Measurements from ENCODE around the gene ABCA1.
"Not testable (repeated sequence)": the region's sequence is repeated elsewhere in the genome, so short reads cannot be mapped to it uniquely, and the experiment has no call there.

ABCA1 gene

DNA sequence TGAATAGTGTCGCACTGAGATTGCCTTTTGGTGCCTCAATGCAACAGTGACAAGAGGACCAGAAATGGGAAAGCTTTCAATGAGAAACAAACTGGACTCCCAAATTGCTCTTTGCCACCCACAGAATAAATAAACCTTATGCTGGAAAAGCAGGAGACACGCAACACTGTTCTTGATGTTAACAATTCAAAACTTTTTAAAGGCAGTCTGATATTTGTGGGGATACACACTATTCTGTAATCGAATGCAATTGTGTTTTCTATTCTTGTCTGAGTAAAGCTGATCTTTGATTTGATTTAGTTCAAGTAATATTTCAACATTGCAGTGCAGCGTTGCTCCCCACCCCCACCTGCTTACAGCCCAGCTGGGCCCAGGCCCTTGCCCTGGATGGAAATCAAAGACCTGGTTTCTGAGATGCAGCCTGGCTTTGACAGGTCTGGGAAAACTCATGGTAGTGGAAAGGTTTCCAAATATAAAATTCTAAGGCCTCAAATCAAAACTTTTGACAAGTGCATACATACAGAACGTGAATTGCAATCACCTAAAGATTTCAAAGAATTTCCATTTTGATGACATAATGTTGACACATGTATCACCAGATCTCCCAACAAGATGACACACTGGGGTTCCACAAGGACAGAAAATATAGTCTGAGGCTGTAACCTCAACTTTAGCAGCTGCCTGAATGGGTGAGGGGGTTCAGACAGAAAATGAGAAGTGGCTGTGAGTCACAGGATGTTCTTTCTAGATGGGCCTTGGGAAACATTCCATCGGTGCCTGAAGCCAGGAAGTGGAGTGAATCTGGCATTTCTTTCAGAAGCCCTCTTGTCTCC lies 55.1 kb downstream of the ABCA1 start:
- DNase-seq (ENCODE audit: low spot score): no peak

GRCh38 chr9:104871961-104872527 lies 55.9 kb downstream of the ABCA1 start:
- no peak for DNase-seq (ENCODE audit: low spot score)

DNA sequence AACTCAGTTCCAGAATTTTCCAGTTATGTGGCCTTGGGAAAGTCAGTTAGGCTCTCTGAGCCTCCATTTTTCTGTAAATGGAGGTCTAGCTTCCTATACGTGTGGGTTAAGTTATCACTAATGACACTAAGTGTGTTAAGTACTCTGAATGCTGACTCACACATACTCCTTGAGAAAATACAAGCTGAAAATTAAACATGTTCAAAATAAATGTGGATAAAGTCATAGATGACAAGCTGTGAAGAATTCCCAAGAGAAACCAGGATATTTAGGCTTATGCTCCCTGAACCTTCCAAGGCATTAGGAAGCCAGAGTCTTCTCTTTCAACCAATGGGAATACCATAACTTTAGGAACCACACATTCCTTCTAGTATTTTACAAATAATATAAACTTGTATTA lies 58.1 kb downstream of the ABCA1 start:
- no peak for DNase-seq (ENCODE audit: low spot score)

- DNase-seq (ENCODE audit: low spot score): peak; percentile 94
These were observed 59.1 kb downstream of the ABCA1 start for GRCh38 chr9:104868687-104869404.

DNA sequence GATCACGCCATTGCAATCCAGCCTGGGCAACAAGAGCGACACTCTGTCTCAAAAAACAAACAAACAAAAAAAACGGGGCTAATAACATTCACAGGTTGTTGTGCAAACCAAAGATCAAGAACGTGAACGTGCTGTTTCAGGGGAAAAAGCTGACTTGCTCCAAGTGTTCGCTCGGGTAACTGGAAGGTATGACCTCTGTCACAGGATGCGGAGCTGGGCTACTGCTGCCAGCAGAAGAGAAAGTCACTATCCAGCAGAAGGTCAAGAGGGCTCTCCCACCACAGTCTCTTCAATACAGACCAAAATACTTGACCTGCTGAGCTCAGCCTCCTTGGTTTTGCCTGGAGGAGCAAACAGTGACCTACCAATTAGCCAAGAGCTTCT lies 59.7 kb downstream of the ABCA1 start:
- DNase-seq (ENCODE audit: low spot score): no peak

DNA sequence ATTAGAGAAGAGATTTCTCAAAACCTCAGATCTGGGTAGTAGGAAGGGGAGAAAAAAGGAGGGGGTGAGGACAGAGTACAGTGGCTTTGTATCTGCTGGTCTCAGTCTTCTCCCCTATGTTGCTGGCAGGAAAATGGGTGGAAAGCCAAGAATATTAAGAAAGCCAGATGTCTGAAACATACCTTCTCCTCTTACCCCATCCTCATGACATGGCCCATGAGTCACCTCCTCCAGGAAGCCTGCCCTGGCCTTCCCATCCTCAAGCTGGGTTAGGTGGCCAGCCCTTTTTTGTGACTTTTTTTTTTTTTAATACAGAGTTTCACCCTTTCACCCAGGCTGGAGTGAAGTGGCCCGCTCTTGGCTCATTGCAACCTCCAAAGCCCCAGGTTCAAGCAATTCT lies 61.8 kb downstream of the ABCA1 start:
- DNase-seq (ENCODE audit: low spot score): no peak

- DNase-seq (ENCODE audit: low spot score): no peak
These were observed 63.3 kb downstream of the ABCA1 start for GRCh38 chr9:104864675-104865104.

GRCh38 chr9:104863180-104863883 lies 64.6 kb downstream of the ABCA1 start:
- DNase-seq (ENCODE audit: low spot score): peak; percentile 80

DNA sequence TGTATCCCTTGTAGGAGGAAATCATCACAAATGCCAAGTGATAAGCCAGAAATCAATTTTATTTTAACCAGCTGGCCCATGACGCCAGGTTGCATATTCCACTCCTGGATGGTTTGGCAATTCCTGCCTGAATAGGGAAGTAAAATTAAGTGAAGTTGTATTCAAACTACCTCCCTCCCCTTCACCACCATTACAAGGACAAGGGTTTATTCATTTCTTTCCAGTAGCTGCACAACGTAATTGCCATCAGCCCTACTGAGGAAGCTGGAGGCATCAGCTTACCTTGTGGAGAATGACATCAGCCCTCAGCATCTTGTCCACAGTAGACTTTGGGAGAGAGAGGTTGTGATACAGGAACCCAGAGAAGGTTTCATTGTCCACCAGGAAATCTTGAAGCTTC lies 66.6 kb downstream of the ABCA1 start:
- DNase-seq (ENCODE audit: low spot score): no peak

- DNase-seq (ENCODE audit: low spot score): no peak
These were observed 67.7 kb downstream of the ABCA1 start for GRCh38 chr9:104860263-104860662.

DNA sequence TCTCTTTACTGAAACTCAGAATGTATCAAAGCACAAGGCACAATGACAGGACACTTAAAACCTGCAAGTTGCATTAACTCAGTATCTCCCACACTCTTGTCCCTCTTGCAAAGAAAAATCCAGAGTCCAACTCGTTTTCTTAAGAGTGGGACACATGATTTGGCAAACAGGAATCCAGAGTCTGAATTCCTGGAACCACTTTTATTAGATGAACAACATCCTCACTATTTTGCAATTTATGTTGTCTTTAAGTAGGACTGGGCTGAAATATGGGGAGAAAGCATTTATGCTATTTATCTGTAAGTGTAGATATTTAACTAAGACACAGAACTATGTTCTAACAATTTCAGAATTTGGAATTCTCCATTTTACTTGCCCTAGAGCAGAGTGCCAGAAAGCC lies 69.1 kb downstream of the ABCA1 start:
- no peak for DNase-seq (ENCODE audit: low spot score)

GRCh38 chr9:104858271-104858670 lies 69.7 kb downstream of the ABCA1 start:
- no peak for DNase-seq (ENCODE audit: low spot score)

- peak; percentile 92 for DNase-seq (ENCODE audit: low spot score)
These were observed 71.5 kb downstream of the ABCA1 start for GRCh38 chr9:104856413-104856941.

DNA sequence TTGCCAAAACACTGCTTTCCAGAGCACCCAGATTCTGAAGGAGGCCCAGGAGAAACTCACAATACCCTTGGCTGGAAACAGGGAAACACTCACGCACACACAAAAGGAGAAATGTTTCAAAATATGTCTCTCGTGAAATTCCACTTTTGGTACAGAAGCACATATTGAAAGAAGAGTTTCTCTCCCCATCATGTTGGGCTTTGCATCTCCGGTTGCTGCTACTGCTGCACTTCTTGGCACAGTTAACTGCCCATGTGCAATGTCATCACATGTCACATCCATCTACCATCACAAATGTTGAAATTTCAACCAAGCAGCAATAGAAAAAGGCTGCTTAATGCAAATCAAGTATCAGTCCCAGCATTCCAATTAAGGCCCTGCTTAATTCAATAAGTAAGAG lies 72.1 kb downstream of the ABCA1 start:
- DNase-seq (ENCODE audit: low spot score): no peak

- DNase-seq (ENCODE audit: low spot score): not testable (repeated sequence)
These were observed 72.7 kb downstream of the ABCA1 start for GRCh38 chr9:104855258-104855657.

- DNase-seq (ENCODE audit: low spot score): no peak
These were observed 73.3 kb downstream of the ABCA1 start for GRCh38 chr9:104854613-104855012.

DNA sequence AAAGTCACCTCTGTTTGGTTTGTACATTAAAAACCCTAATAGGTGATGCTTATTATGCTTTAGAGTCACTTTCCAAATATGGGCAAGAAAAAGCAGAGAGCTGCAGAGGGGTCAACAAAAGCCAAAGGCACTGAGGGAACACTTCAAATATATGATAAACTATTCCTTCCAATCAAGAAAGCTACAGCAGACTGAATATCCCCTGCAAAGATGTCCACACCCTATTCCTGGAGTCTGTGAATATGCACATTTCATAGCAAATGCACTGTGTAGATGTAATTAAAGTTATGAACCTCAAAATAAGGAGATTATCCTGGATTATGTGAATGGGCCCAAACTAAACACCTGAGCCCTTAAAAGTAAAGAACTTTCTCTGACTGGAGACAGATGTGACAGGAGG lies 74.3 kb downstream of the ABCA1 start:
- DNase-seq (ENCODE audit: low spot score): no peak

GRCh38 chr9:104853159-104853558 lies 74.8 kb downstream of the ABCA1 start:
- no peak for DNase-seq (ENCODE audit: low spot score)

DNA sequence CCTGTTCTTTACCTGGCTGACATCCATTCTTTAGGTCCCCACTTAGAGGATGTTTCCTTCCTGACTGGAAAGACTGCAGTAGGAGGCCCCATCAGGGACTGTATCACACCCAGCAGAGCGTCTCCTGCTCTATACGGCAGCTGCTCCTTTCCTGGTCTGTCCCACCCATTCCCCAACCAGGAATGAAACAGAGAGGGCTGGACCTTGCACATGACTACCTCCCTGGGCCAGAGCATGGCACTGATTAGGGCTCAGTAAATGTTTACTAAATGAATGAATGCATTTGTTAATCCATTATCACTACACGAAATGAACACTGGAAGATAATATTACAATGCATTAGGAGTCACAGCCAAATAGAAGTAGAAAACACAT lies 76.4 kb downstream of the ABCA1 start:
- DNase-seq (ENCODE audit: low spot score): no peak

DNA sequence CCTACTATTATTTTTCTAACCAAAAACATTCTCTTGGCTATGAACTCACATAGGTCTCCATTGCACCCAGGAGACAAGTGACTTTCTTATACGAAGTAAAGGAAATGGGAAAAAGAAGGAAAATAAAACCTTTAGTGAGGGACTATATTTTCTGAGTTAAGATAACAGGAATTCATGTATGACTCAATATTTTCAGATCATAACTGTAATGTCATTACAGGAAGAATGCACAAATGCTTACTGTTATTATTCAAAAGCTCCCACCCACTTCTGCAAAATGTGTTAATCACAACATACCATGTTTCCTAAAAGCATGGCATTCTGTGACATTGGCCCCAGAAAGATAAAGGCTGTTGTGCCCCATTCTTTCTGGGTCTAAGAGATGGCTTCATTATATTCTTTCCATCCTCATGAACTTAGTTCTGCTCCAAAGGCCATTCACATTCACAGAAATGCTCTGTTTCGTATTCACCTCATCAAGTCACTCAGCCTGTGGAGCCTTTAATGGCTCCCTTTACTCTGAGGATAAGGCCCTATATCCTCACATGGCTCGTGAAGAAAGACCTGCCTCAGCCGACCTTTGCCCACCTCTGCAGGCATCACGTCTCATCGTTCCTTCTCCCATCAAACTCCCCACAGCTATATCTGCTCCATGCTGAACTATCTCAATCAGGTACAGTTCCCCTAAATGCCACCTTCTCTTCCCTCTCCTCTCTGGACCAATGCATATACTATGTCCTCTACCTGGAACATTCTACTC lies 77.0 kb downstream of the ABCA1 start:
- no peak for DNase-seq (ENCODE audit: low spot score)

DNA sequence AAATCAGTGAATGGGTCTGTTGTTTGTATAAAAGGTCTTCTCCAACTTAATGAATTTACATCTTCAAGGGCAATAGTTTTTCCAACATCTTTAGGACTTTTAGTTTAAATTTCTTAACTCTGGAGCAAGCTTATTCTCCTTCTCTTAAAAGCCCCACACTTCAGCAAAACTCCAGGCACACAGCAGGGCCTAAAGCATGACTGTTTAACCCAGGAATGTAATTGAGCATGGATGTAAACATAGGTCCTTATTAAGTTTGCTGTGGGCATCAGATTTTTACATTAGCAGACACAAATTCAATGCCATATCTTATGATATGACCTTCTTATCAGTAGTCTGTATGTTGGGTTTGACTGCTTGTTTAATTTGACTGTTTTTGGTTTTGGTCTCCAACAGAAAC lies 78.9 kb downstream of the ABCA1 start:
- DNase-seq (ENCODE audit: low spot score): no peak

GRCh38 chr9:104844710-104845109 lies 83.2 kb downstream of the ABCA1 start:
- no peak for DNase-seq (ENCODE audit: low spot score)
